ENCODE results near the gene CPPED1.

DNA sequence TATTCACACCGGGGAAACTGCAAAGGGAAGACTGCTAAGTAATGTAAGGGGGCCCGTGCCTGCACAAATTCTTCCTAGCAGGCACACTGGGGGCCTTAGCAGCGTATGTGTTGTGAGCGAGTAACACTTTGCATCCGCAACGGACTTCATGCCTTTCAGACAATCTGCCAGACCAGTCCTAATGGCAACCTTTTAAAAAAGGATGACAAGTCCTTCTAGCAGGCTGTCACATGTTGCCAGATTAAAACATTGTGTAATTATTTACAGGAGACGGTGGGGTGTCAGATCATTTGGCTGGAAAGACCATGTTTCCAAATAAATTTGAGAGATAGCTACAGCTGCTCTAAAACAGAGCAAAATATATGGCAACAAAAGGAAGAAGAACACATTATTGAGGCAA, 46.1 kb downstream of the CPPED1 start:
- TF ChIP-seq, protein P1, sequence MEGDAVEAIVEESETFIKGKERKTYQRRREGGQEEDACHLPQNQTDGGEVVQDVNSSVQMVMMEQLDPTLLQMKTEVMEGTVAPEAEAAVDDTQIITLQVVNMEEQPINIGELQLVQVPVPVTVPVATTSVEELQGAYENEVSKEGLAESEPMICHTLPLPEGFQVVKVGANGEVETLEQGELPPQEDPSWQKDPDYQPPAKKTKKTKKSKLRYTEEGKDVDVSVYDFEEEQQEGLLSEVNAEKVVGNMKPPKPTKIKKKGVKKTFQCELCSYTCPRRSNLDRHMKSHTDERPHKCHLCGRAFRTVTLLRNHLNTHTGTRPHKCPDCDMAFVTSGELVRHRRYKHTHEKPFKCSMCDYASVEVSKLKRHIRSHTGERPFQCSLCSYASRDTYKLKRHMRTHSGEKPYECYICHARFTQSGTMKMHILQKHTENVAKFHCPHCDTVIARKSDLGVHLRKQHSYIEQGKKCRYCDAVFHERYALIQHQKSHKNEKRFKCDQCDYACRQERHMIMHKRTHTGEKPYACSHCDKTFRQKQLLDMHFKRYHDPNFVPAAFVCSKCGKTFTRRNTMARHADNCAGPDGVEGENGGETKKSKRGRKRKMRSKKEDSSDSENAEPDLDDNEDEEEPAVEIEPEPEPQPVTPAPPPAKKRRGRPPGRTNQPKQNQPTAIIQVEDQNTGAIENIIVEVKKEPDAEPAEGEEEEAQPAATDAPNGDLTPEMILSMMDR (IDR thresholded peaks at IDR 0.05), result no peak
- TF ChIP-seq POLR2A (IDR thresholded peaks at IDR 0.05), result no peak
